ENCODE results near the gene CFL1.

CFL1 gene

DNA sequence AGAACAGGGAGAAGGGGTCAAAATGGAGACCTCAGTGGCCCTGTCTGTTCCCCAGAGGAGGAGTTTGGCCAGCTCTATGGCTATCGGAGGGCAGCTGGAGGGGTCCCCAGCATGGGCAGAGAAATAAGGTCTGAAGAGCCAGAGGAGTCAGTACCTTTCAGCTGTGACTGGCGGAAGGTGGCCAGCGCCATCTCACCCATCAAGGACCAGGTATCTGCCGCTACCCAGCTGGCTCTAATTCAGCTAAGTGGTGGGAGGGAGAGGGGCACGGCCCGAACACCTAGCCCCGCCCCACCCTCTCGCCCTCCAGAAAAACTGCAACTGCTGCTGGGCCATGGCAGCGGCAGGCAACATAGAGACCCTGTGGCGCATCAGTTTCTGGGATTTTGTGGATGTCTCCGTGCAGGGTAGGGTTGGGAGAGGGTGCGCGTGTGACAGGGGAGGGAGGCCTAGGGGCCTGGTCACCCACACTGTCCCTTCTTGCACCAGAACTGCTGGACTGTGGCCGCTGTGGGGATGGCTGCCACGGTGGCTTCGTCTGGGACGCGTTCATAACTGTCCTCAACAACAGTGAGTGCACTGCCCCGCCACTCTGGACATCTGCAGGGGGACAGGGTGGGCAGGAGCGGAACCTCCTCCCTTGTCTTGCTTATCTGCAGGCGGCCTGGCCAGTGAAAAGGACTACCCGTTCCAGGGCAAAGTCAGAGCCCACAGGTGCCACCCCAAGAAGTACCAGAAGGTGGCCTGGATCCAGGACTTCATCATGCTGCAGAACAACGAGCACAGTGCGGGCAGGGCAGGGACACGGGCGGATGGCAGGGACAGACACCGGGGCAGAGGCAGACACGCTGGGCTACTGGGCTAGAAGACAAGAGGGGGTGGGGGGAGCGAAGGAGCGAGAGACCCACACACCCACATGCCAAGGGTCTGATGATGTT lies 24.4 kb upstream of the CFL1 start:
- Histone ChIP-seq H3K79me2 (ENCODE audit: low read length) (peaks cover 18% of the 10 kb centered on the region), H2AFZ (ENCODE audit: low read length) (no peak overlapping the region), H3K9ac (ENCODE audit: low read length) (no peak overlapping the region), H3K9me3 (replicated peaks; ENCODE audit: insufficient read depth, low read length) (no peaks in the 10 kb centered on the region), H3K36me3 (replicated peaks; ENCODE audit: insufficient read depth, low read length) (peaks cover 8% of the 10 kb centered on the region), H3K27me3 (replicated peaks; ENCODE audit: insufficient read depth, low read length) (no peaks in the 10 kb centered on the region), H3F3A (ENCODE audit: insufficient read depth, low read length) (no peaks in the 10 kb centered on the region), H3K4me1 (ENCODE audit: low read length) (peaks cover 20% of the 10 kb centered on the region), H3K9me2 (replicated peaks; ENCODE audit: insufficient read depth, low read length) (no peaks in the 10 kb centered on the region), H4K20me1 (ENCODE audit: insufficient read depth, low read length) (no peaks in the 10 kb centered on the region), H3K4me2 (ENCODE audit: low read depth, low read length) (no peak overlapping the region), H3K4me3 (ENCODE audit: low read length) (no peak overlapping the region), H3K27ac (ENCODE audit: low read length) (no peak overlapping the region)
- DNase-seq: no peak
- TF ChIP-seq EZH2phosphoT487 (IDR thresholded peaks at IDR 0.05; ENCODE audit: low read length): no peak
- no peak for TF ChIP-seq EZH2 (optimal IDR thresholded peaks at IDR 0.05; ENCODE audit: low read depth, low read length)
- TF ChIP-seq, protein P1, sequence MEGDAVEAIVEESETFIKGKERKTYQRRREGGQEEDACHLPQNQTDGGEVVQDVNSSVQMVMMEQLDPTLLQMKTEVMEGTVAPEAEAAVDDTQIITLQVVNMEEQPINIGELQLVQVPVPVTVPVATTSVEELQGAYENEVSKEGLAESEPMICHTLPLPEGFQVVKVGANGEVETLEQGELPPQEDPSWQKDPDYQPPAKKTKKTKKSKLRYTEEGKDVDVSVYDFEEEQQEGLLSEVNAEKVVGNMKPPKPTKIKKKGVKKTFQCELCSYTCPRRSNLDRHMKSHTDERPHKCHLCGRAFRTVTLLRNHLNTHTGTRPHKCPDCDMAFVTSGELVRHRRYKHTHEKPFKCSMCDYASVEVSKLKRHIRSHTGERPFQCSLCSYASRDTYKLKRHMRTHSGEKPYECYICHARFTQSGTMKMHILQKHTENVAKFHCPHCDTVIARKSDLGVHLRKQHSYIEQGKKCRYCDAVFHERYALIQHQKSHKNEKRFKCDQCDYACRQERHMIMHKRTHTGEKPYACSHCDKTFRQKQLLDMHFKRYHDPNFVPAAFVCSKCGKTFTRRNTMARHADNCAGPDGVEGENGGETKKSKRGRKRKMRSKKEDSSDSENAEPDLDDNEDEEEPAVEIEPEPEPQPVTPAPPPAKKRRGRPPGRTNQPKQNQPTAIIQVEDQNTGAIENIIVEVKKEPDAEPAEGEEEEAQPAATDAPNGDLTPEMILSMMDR (IDR thresholded peaks at IDR 0.05; ENCODE audit: low read length): no peak

DNA sequence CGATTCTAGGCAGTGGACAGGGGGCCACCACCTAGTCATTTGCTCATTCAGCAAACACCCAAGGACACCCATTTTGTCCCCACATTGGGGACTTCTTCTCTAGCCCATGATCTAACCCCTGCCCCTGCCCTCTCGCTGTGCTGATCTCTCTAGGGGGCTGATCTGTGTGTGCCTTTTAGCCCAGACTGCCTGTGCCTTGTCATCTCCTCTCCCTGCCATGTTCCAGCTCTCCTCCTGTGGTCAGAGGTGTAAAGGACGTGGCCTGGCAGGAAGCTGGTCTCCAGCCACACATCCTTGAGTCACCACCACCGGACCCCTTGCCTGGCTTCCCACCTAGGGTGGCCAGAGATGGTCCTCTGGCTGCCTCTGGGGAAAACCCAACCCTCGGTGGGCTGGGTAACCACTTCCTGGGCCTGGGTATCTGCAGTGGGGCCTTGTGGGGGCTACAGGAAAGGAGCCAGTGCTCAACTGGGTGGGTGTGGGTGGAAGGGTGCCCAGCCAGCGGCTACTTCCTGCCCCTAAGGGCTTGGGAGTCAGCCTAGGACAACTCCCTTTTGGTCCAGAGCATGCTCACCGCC lies 23.0 kb upstream of the CFL1 start:
- Histone ChIP-seq H4K20me1 (ENCODE audit: insufficient read depth, low read length) (no peaks in the 10 kb centered on the region), H3F3A (ENCODE audit: insufficient read depth, low read length) (no peaks in the 10 kb centered on the region), H3K4me1 (ENCODE audit: low read length) (peaks cover 12% of the 10 kb centered on the region; the same call in 1 of the 2 replicates), H3K9ac (ENCODE audit: low read length) (no peak overlapping the region), H3K79me2 (ENCODE audit: low read length) (peaks cover 8% of the 10 kb centered on the region), H3K27ac (ENCODE audit: low read length) (no peak overlapping the region), H3K4me2 (ENCODE audit: low read depth, low read length) (no peak overlapping the region), H3K27me3 (replicated peaks; ENCODE audit: insufficient read depth, low read length) (no peaks in the 10 kb centered on the region), H3K4me3 (ENCODE audit: low read length) (no peak overlapping the region), H3K9me2 (replicated peaks; ENCODE audit: insufficient read depth, low read length) (no peaks in the 10 kb centered on the region), H2AFZ (ENCODE audit: low read length) (no peak overlapping the region), H3K9me3 (replicated peaks; ENCODE audit: insufficient read depth, low read length) (no peaks in the 10 kb centered on the region), H3K36me3 (replicated peaks; ENCODE audit: insufficient read depth, low read length) (peaks cover 8% of the 10 kb centered on the region)
- no peak for TF ChIP-seq EZH2phosphoT487 (IDR thresholded peaks at IDR 0.05; ENCODE audit: low read length)
- TF ChIP-seq EZH2 (optimal IDR thresholded peaks at IDR 0.05; ENCODE audit: low read depth, low read length): no peak
- TF ChIP-seq, protein P1 (IDR thresholded peaks at IDR 0.05; ENCODE audit: low read length): no peak
- DNase-seq: no peak

DNA sequence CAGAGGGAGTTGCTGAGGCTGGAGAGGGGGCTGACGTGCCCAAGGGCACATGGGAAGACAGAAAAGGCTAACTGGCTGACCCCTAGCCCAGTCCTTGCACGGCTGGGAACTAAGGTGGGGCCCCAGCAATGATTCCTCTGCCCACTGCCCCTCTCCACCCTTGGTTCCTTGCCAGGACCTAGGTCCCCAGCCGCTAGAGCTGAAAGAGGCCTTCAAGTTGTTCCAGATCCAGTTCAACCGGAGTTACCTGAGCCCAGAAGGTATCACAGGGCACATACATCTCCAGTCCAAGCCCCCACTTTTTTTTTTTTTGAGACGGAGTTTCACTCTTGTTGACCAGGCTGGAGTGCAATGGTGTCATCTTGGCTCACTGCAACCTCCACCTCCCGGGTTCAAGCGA lies 22.0 kb upstream of the CFL1 start:
- Histone ChIP-seq H3K36me3 (replicated peaks; ENCODE audit: insufficient read depth, low read length) (peaks cover 8% of the 10 kb centered on the region), H3K4me2 (ENCODE audit: low read depth, low read length) (no peak overlapping the region), H3F3A (ENCODE audit: insufficient read depth, low read length) (no peaks in the 10 kb centered on the region), H2AFZ (ENCODE audit: low read length) (no peak overlapping the region), H3K27me3 (replicated peaks; ENCODE audit: insufficient read depth, low read length) (no peaks in the 10 kb centered on the region), H4K20me1 (ENCODE audit: insufficient read depth, low read length) (no peaks in the 10 kb centered on the region), H3K9me2 (replicated peaks; ENCODE audit: insufficient read depth, low read length) (no peaks in the 10 kb centered on the region), H3K79me2 (ENCODE audit: low read length) (peaks cover 8% of the 10 kb centered on the region), H3K9ac (ENCODE audit: low read length) (no peak overlapping the region), H3K4me3 (ENCODE audit: low read length) (no peak overlapping the region), H3K4me1 (ENCODE audit: low read length) (peaks cover 12% of the 10 kb centered on the region; the same call in 1 of the 2 replicates), H3K9me3 (replicated peaks; ENCODE audit: insufficient read depth, low read length) (no peaks in the 10 kb centered on the region), H3K27ac (ENCODE audit: low read length) (no peak overlapping the region)
- TF ChIP-seq, protein P1 (IDR thresholded peaks at IDR 0.05; ENCODE audit: low read length): no peak
- TF ChIP-seq EZH2 (optimal IDR thresholded peaks at IDR 0.05; ENCODE audit: low read depth, low read length) (no peak), EZH2phosphoT487 (IDR thresholded peaks at IDR 0.05; ENCODE audit: low read length) (no peak)
- DNase-seq: no peak

Data from MM.1S (cell line).